WERI-Rb-1 (cell line): ENCODE data around the gene PTGDS.

Experiments
- DNase-seq: peaks from one replicate; pipeline ENCODE4 v3.0.0-alpha.2; 2020
- H3K27ac ChIP-seq: fragments of 250-450 bp; sonication (Bioruptor Pico); 2 replicates; pipeline ENCODE4 v1.5.1; 2020; ENCODE audit warnings: mild to moderate bottlenecking, moderate library complexity
- H3K27me3 ChIP-seq: fragments of 250-450 bp; sonication (Bioruptor Pico); 2 replicates; pipeline ENCODE4 v1.5.1; 2021; ENCODE audit warnings: mild to moderate bottlenecking, low read depth, moderate library complexity; ENCODE audit not compliant: insufficient read depth, severe bottlenecking
- H3K36me3 ChIP-seq: fragments of 250-450 bp; sonication (Bioruptor Pico); 2 replicates; pipeline ENCODE4 v1.5.1; 2020; ENCODE audit warnings: mild to moderate bottlenecking, moderate library complexity
- H3K4me3 ChIP-seq: 2 replicates; pipeline ENCODE4 v1.5.1; 2011; ENCODE audit warnings: low read depth, mild to moderate bottlenecking, control low read depth, low read length
- H3K9me3 ChIP-seq: fragments of 250-450 bp; sonication (Bioruptor Pico); 2 replicates; pipeline ENCODE4 v1.5.1; 2021; ENCODE audit warnings: mild to moderate bottlenecking, moderate library complexity; ENCODE audit not compliant: severe bottlenecking
- TF ChIP-seq, protein P1 (sequence below): IDR thresholded peaks from 2 replicates; pipeline ENCODE4 v1.5.1; 2011; ENCODE audit warnings: low read depth, mild to moderate bottlenecking, control low read depth, inconsistent platforms, low read length

Gene PTGDS

DNA sequence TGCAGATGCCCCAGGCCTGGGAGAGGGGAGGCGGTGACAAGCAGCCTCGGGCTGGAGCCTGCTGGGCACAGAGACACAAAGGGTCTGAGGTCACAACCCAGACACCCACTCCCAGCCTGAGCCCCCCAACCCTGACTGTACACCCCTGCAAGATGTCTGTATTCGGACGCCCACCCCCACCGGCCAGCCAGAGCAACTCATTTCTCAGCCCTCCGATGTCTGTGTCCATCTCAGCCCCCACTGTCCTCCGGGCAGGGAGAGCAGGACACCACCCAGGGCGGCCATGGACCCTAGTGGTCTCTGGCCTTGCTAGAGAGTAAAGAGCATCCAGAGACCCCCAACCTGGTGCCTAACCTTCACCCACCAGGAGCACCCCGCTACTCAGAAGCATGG, 21.4 kb upstream of the PTGDS start:
- TF ChIP-seq, protein P1, sequence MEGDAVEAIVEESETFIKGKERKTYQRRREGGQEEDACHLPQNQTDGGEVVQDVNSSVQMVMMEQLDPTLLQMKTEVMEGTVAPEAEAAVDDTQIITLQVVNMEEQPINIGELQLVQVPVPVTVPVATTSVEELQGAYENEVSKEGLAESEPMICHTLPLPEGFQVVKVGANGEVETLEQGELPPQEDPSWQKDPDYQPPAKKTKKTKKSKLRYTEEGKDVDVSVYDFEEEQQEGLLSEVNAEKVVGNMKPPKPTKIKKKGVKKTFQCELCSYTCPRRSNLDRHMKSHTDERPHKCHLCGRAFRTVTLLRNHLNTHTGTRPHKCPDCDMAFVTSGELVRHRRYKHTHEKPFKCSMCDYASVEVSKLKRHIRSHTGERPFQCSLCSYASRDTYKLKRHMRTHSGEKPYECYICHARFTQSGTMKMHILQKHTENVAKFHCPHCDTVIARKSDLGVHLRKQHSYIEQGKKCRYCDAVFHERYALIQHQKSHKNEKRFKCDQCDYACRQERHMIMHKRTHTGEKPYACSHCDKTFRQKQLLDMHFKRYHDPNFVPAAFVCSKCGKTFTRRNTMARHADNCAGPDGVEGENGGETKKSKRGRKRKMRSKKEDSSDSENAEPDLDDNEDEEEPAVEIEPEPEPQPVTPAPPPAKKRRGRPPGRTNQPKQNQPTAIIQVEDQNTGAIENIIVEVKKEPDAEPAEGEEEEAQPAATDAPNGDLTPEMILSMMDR: no peak
- H3K36me3 ChIP-seq: no peaks in the 10 kb centered on the region
- no peak overlapping the region for H3K4me3 ChIP-seq
- DNase-seq: no peak
- H3K27ac ChIP-seq: no peak overlapping the region
- H3K9me3 ChIP-seq: no peaks in the 10 kb centered on the region
- no peaks in the 10 kb centered on the region for H3K27me3 ChIP-seq

DNA sequence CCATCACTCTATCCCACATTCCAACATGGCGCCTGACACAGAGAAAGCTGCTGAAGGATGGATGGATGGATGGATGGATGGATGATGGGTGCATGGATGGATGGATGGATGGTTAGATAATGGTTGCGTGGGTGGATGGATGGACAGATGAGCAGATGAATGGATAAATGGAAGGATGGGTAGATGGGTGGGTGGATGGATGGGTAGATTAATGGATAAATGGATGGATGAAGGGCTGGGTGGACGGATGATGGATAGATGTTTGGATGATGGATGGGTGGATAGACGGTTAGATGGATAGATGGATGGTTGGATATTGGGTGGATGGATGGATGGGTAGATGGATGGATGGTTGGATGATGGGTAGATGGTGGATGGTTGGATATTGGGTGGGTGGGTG, 20.7 kb upstream of the PTGDS start:
- no peaks in the 10 kb centered on the region for H3K9me3 ChIP-seq
- H3K27me3 ChIP-seq: no peaks in the 10 kb centered on the region
- TF ChIP-seq, protein P1: no peak
- DNase-seq: no peak
- H3K4me3 ChIP-seq: no peak overlapping the region
- no peak overlapping the region for H3K27ac ChIP-seq
- H3K36me3 ChIP-seq: no peaks in the 10 kb centered on the region

DNA sequence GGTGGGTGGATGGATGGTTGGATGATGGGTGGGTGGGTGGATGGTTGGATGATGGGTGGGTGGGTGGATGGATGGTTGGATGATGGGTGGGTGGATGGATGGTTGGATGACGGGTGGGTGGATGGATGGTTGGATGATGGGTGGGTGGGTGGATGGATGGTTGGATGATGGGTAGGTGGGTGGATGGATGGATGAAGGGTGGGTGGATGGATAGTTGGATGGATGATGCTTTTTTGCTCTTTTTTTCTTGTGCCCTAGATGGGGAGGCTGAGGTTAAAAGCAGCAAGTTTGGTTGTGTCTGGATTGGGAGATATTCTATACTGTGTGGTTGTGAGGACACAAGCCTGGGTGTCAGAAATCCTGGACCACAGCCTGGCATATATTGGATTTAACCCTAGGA, 19.8 kb upstream of the PTGDS start:
- H3K9me3 ChIP-seq: no peaks in the 10 kb centered on the region
- no peak overlapping the region for H3K27ac ChIP-seq
- H3K4me3 ChIP-seq: no peak overlapping the region
- no peaks in the 10 kb centered on the region for H3K36me3 ChIP-seq
- no peaks in the 10 kb centered on the region for H3K27me3 ChIP-seq
- no peak for DNase-seq
- TF ChIP-seq, protein P1: no peak

DNA sequence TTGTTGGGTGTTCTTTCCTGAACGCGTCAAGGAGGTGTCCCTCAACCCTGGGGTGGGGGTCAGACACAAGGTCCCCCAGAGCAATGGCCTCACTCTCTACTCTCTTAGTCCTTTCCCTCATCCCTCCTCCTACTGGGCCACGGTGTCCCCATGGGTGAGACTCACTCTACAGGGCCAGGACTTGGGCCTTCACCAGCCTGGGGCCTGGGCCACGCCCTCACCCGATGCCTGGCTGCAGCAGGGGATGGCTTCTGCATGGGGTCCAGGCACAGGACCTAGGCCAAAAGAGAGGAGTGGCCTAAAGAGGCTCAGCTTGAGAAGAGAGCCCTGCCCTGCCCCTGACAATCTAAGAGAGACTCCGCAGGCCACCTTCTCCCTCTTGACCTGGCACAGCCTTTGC, 19.4 kb upstream of the PTGDS start:
- DNase-seq: no peak
- H3K4me3 ChIP-seq: no peak overlapping the region
- no peaks in the 10 kb centered on the region for H3K9me3 ChIP-seq
- TF ChIP-seq, protein P1: no peak
- H3K27me3 ChIP-seq: no peaks in the 10 kb centered on the region
- H3K36me3 ChIP-seq: no peaks in the 10 kb centered on the region
- H3K27ac ChIP-seq: no peak overlapping the region

DNA sequence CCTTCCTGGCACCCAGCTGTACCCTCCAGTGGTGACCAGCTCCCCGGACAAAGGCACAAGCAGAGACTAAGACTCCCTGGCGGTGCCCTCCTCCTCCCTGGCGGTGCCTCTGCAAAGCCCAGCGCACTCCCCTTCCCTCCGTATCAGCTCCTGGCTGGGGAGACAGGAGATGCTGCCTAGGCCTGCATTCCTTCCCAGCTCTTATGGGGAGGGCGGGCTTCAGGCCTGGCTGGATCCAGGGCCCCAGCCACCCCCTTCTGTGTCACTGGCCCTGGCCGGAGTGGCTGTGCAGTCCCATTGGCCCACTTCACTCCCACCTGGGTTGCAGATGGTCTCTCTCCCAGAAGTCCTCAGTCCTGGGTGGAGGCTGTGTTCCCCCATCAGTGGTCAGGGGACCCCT, 18.8 kb upstream of the PTGDS start:
- H3K27ac ChIP-seq: no peak overlapping the region
- H3K36me3 ChIP-seq: no peaks in the 10 kb centered on the region
- no peak overlapping the region for H3K4me3 ChIP-seq
- no peaks in the 10 kb centered on the region for H3K27me3 ChIP-seq
- DNase-seq: no peak
- TF ChIP-seq, protein P1: no peak
- H3K9me3 ChIP-seq: no peaks in the 10 kb centered on the region

DNA sequence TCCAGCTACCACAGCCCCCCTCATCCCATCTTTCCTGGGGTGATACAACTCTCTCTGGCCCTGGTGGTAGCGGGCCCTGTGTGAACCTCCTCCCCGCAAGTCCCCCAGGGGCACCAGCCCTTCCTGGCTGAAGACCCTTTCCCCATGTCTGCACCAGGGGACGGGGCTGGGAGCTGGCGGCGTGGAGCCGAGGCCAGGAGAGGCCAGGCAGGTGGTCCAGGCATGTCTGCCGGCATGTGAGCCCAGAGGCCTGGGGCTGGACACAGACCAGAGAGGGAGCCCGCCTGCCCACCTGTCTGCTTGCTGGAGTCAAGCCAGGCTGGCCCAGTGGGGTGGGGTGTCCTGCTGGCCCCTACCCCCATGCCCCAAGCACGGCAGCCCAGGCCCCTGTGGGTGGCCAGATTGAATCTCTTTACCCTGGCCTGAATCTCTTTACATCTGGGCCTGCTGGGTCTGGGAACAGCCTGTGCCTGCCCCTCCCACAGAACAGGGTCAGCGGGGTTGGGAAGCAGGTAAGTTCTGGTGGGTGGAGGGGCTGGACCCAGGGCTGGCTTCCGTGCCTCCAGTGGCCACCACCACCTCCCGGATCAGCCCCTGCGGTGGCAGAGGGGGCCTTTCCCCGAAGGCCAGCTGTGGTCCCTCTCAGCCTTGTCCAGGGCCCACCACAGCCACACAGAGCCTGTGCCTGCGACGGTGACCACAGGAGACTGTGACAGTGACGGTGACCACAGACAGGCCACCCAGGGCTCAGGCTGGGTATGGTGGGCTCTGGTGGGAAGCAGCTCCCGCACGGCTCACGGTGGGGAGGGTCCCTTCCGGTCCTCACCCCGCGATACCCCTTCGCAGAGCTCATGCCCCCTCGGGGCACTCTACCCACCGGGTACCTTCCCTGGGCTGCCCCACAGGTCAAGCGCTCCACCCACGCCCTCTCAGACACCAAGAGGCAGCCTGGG, 18.1 kb upstream of the PTGDS start:
- H3K9me3 ChIP-seq: no peaks in the 10 kb centered on the region
- H3K27ac ChIP-seq: no peak overlapping the region

More for the DNA sequence above, 18.1 kb upstream of the PTGDS start:
- Histone ChIP-seq H3K27me3 (no peaks in the 10 kb centered on the region), H3K36me3 (no peaks in the 10 kb centered on the region), H3K4me3 (no peak overlapping the region)
- no peak for DNase-seq
- TF ChIP-seq, protein P1: no peak
